Measurements from ENCODE around the gene OR2J3.
"Not testable (repeated sequence)": the region's sequence is repeated elsewhere in the genome, so short reads cannot be mapped to it uniquely, and the experiment has no call there.

OR2J3 gene

GRCh38 chr6:29141606-29142005 is 33.7 kb downstream of the OR2J3 start:
- H3K4me1 Mint-ChIP-seq (ENCODE audit: low read depth), result no peaks in the 10 kb centered on the region
- no peaks in the 10 kb centered on the region for H3K9me3 Mint-ChIP-seq (ENCODE audit: low read depth)
- H3K27ac Mint-ChIP-seq, result no peak overlapping the region
- H3K36me3 Mint-ChIP-seq, result no peaks in the 10 kb centered on the region
- H3K27me3 Mint-ChIP-seq, result peaks cover 19% of the 10 kb centered on the region
- no peak overlapping the region for H3K4me3 Mint-ChIP-seq

GRCh38 chr6:29142309-29142708 is 34.5 kb downstream of the OR2J3 start:
- peaks cover 19% of the 10 kb centered on the region for H3K27me3 Mint-ChIP-seq
- H3K4me1 Mint-ChIP-seq (ENCODE audit: low read depth), result no peaks in the 10 kb centered on the region
- H3K36me3 Mint-ChIP-seq, result no peaks in the 10 kb centered on the region
- H3K9me3 Mint-ChIP-seq (ENCODE audit: low read depth), result no peaks in the 10 kb centered on the region
- no peak overlapping the region for H3K4me3 Mint-ChIP-seq
- H3K27ac Mint-ChIP-seq, result no peak overlapping the region

- Mint-ChIP-seq H3K4me1 (ENCODE audit: low read depth) (no peaks in the 10 kb centered on the region), H3K27ac (no peak overlapping the region), H3K4me3 (no peak overlapping the region), H3K27me3 (peaks cover 22% of the 10 kb centered on the region), H3K36me3 (peaks cover 2% of the 10 kb centered on the region), H3K9me3 (ENCODE audit: low read depth) (peaks cover 10% of the 10 kb centered on the region)
These were observed 38.3 kb downstream of the OR2J3 start for GRCh38 chr6:29146179-29146578.

- H3K4me3 Mint-ChIP-seq, result no peak overlapping the region
- H3K27me3 Mint-ChIP-seq, result peaks cover 27% of the 10 kb centered on the region
These were observed 39.2 kb downstream of the OR2J3 start for GRCh38 chr6:29147074-29147473.

GRCh38 chr6:29149444-29149843 is 41.6 kb downstream of the OR2J3 start:
- not testable (repeated sequence) for H3K4me3 Mint-ChIP-seq; H3K36me3 Mint-ChIP-seq; H3K27ac Mint-ChIP-seq; H3K4me1 Mint-ChIP-seq (ENCODE audit: low read depth)
- Mint-ChIP-seq H3K27me3 (peaks cover 30% of the 10 kb centered on the region), H3K9me3 (ENCODE audit: low read depth) (peaks cover 10% of the 10 kb centered on the region)

More at GRCh38 chr6:29147074-29147473, 39.2 kb downstream of the OR2J3 start:
- Mint-ChIP-seq H3K4me1 (ENCODE audit: low read depth) (no peaks in the 10 kb centered on the region), H3K9me3 (ENCODE audit: low read depth) (peaks cover 10% of the 10 kb centered on the region), H3K36me3 (peaks cover 2% of the 10 kb centered on the region), H3K27ac (no peak overlapping the region)

GRCh38 chr6:29153083-29153482 is 45.2 kb downstream of the OR2J3 start:
- no peaks in the 10 kb centered on the region for H3K4me1 Mint-ChIP-seq (ENCODE audit: low read depth)
- H3K27me3 Mint-ChIP-seq, result peaks cover 32% of the 10 kb centered on the region
- no peak overlapping the region for H3K27ac Mint-ChIP-seq
- peaks cover 2% of the 10 kb centered on the region for H3K36me3 Mint-ChIP-seq
- no peak overlapping the region for H3K4me3 Mint-ChIP-seq
- H3K9me3 Mint-ChIP-seq (ENCODE audit: low read depth), result peaks cover 10% of the 10 kb centered on the region

GRCh38 chr6:29155182-29155581 is 47.3 kb downstream of the OR2J3 start:
- H3K27me3 Mint-ChIP-seq, result peaks cover 28% of the 10 kb centered on the region
- H3K27ac Mint-ChIP-seq; H3K9me3 Mint-ChIP-seq (ENCODE audit: low read depth); H3K36me3 Mint-ChIP-seq; H3K4me3 Mint-ChIP-seq; H3K4me1 Mint-ChIP-seq (ENCODE audit: low read depth): not testable (repeated sequence)

- H3K36me3 Mint-ChIP-seq; H3K4me3 Mint-ChIP-seq; H3K27ac Mint-ChIP-seq; H3K9me3 Mint-ChIP-seq (ENCODE audit: low read depth); H3K4me1 Mint-ChIP-seq (ENCODE audit: low read depth): not testable (repeated sequence)
- peaks cover 38% of the 10 kb centered on the region for H3K27me3 Mint-ChIP-seq
These were observed 52.1 kb downstream of the OR2J3 start for GRCh38 chr6:29159922-29160321.

Data from activated naive CD8-positive, alpha-beta T cell (primary cell).